ENCODE data around the gene NCAPG2.
A peak's percentile ranks its signal among the peaks of the same experiment; 100 is the strongest.
"Not testable (repeated sequence)": the region's sequence is repeated elsewhere in the genome, so short reads cannot be mapped to it uniquely, and the experiment has no call there.

Gene NCAPG2

GRCh38 chr7:158666966-158667678, 37.5 kb downstream of the NCAPG2 start:
- not testable (repeated sequence) for DNase-seq

- DNase-seq: no peak
These were observed 38.2 kb downstream of the NCAPG2 start for GRCh38 chr7:158666401-158666800.

- no peak for DNase-seq
These were observed 40.2 kb downstream of the NCAPG2 start for GRCh38 chr7:158664406-158664805.

GRCh38 chr7:158663428-158663741, 41.2 kb downstream of the NCAPG2 start:
- DNase-seq: no peak

DNA sequence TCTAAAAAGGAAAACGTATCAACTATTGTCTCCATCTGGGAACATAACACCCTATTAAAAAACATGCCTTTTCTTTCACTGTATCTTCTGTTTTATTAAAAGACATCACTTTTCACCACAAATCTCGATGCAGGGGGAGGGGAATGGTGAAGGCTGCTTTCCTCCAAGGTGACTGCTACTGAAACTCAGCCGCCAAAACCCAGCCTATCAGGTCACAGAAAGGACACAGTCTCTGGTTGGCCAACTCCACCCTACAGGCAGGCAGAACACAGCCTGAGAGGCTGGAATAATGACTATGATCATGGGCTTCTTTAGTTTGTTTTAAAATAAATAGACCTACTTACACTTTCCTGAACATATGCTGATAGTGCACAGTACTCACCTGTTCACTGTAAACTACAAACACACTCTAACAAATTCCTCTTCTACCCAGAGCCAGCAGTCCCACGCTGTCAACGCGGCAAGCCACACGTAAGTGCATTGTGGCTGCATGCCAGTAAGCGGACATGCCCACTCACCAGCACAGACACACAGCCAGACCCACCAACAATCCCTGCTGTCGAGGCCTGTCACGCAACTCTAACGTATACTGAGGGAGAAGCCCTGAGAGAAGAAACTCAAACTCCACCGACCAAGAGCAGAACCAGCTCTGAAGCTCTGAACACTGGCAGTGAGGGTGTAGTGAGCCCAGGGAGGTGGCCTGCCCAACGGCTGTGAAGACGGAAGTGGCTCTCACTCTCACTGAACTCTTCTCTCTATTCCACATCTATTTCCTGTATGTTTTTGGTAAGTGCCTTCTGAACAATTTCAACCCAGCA, 41.8 kb downstream of the NCAPG2 start:
- peak; percentile 8 for DNase-seq

GRCh38 chr7:158658475-158658874, 46.1 kb downstream of the NCAPG2 start:
- DNase-seq: no peak

DNA sequence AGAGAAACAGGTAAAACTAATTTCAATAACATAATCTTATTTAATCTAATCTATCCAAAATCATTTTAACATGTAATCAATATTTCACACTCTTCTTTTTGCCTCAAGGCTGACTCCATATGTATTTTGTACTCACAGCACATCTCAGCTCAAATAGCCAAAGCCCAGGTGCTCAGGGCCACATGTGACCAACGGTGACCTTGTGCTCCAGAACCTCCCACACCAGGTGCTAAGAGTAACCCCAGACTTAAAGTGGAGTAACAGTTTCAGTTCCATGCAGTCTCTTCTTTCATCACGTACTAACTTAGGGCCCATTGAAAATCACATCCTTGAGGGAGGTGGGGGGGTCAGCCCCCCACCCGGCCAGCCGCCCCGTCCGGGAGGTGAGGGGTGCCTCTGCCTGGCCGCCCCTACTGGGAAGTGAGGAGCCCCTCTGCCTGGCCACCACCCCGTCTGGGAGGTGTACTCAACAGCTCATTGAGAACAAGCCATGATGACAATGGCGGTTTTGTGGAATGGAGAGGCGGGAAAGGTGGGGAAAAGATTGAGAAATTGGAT, 47.3 kb downstream of the NCAPG2 start:
- no peak for DNase-seq

- DNase-seq: no peak
These were observed 48.6 kb downstream of the NCAPG2 start for GRCh38 chr7:158655931-158656441.

GRCh38 chr7:158655507-158655906, 49.1 kb downstream of the NCAPG2 start:
- no peak for DNase-seq

DNA sequence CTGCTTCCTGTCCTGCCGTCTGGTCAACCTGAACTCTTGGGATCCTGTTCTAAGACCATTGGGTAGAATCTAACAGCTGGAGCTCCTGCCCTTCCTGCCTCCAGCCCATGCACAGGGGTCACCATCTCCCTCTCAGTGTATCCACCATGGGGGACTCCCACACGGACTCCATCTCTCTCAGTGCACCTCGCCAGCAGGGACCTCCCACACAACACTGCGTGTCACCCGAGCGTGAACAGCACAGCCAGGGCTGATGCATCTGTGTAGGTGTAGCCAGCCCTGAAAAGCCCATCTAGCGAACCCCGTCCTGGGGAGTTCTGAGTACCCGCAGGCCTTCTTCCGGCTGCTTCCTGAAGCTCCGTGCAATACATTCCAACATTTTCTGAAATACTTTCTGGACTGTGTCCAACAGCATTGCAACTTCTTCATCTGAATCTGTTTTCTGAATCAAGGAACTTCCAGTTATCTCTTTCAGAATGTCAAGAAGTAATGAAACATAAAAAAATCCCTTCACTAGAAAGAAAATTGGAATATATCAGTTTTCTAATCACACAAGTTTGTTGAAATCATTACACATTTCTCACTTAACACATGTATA, 52.5 kb downstream of the NCAPG2 start:
- no peak for DNase-seq

DNA sequence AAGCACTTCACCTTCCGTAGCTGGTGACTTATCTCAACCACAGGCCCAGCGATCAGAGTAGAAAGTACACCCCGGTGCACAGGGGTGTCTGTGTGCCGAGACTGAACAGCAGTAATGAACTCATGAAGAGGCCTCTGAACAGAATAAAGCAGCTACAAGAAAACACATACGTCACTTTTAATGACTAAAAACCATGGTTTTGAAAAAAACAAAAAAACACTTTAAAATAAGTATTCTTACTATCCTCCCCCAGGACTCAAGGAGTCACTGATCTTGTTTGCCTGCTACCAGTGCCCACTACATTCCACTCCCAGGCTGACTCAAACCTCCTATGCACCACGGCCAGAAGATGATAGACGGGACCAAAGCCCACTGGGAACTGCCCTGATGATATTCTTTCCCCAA, 53.8 kb downstream of the NCAPG2 start:
- no peak for DNase-seq

DNA sequence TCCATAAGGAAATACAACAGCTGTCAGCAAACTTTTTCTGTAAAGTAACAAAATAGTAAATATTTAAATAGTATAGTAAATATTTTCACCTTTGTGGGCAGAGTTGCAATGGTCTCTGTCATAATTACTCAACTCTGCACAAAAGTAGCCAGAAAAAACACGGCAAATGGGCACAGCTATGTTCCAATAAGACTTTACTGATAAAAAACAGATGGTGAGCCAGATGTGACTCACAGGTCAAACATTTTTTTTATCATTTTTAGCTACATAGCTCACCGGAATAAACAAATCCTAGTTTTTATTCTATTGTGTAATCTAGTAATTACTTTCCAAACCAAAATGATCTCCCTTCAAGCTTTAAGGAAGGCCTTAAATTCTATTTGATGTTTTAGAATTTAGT, 55.3 kb downstream of the NCAPG2 start:
- DNase-seq: no peak

- DNase-seq: no peak
These were observed 55.8 kb downstream of the NCAPG2 start for GRCh38 chr7:158648787-158649186.

GRCh38 chr7:158648168-158648567, 56.4 kb downstream of the NCAPG2 start:
- DNase-seq: no peak

DNA sequence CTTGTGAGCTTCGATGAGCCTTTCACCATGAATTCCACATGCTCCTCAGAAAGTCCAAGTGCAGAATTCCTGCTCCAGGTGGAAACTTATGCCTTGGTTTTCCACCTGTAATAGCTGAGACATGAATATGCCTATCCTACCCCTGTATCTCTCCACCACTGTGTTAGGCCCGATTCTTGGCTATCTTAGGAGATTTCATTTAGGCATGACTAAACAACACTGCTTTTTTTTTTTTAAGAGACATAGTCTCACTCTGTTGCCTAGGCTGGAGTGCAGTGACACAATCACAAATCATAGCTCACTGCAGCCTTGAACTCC, 57.2 kb downstream of the NCAPG2 start:
- DNase-seq: no peak

GRCh38 chr7:158646766-158647474, 57.7 kb downstream of the NCAPG2 start:
- DNase-seq: no peak

- DNase-seq: no peak
These were observed 58.8 kb downstream of the NCAPG2 start for GRCh38 chr7:158645842-158646241.

DNA sequence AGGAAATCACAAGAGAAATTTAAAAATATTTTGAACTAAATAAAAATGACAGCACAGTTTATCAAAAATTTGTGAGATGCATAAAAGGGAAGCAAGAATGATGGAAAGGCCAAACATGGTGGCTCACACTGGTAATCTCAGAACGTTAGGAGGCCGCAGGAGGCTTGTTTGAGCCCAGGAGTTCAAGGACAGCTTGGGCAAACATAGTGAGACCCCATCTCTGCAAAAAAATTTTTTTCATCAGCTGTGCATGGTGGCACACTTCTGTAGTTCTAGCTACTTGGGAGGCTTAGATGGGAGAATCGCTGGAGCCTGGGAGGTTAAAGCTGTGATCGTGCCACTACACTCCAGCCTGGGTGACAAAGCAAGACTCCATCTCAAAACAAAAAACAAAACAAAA, 62.5 kb downstream of the NCAPG2 start:
- no peak for DNase-seq

- no peak for DNase-seq
These were observed 66.6 kb downstream of the NCAPG2 start for GRCh38 chr7:158638001-158638400.

GRCh38 chr7:158633055-158633956, 71.3 kb downstream of the NCAPG2 start:
- DNase-seq: no peak

- no peak for DNase-seq
These were observed 72.9 kb downstream of the NCAPG2 start for GRCh38 chr7:158631574-158632195.

All from central memory CD4-positive, alpha-beta T cell (primary cell).